ENCODE measurements around the gene BACH2.
"Not testable (repeated sequence)": the region's sequence is repeated elsewhere in the genome, so short reads cannot be mapped to it uniquely, and the experiment has no call there.

The BACH2 gene

GRCh38 chr6:90296341-90297114, at the start of gene BACH2:
BACH2 (minus strand) TSS chr6:90296843; CDS start chr6:90008844, 287,999 bp downstream.
- DNase-seq (ENCODE audit: low read depth in 2 of 2): peak; percentile 90 to 92

- no peak for DNase-seq (ENCODE audit: low read depth in 2 of 2)
Measured at GRCh38 chr6:90343576-90343975, 46.9 kb upstream of the BACH2 start.

- no peak for DNase-seq (ENCODE audit: low read depth in 2 of 2)
Measured at GRCh38 chr6:90338409-90338808, 41.8 kb upstream of the BACH2 start.

GRCh38 chr6:90336388-90336947, 39.8 kb upstream of the BACH2 start:
- no peak for DNase-seq (ENCODE audit: low read depth in 2 of 2)

- DNase-seq (ENCODE audit: low read depth in 2 of 2): no peak
Measured at GRCh38 chr6:90333928-90334327, 37.3 kb upstream of the BACH2 start.

- not testable (repeated sequence) for DNase-seq (ENCODE audit: low read depth in 2 of 2)
Measured at GRCh38 chr6:90332978-90333543, 36.4 kb upstream of the BACH2 start.

- no peak for DNase-seq (ENCODE audit: low read depth in 2 of 2)
Measured at GRCh38 chr6:90329386-90330077, 32.9 kb upstream of the BACH2 start.

GRCh38 chr6:90328004-90328403, 31.4 kb upstream of the BACH2 start:
- DNase-seq (ENCODE audit: low read depth in 2 of 2): no peak

GRCh38 chr6:90326404-90327057, 29.9 kb upstream of the BACH2 start:
- DNase-seq (ENCODE audit: low read depth in 2 of 2): no peak

- DNase-seq (ENCODE audit: low read depth in 2 of 2): no peak
Measured at GRCh38 chr6:90323706-90324105, 27.1 kb upstream of the BACH2 start.

- DNase-seq (ENCODE audit: low read depth in 2 of 2): no peak
Measured at GRCh38 chr6:90322976-90323474, 26.4 kb upstream of the BACH2 start.

- DNase-seq (ENCODE audit: low read depth in 2 of 2): no peak
Measured at GRCh38 chr6:90319979-90320685, 23.5 kb upstream of the BACH2 start.

- no peak for DNase-seq (ENCODE audit: low read depth in 2 of 2)
Measured at GRCh38 chr6:90319044-90319443, 22.4 kb upstream of the BACH2 start.

GRCh38 chr6:90315986-90316385, 19.3 kb upstream of the BACH2 start:
- no peak for DNase-seq (ENCODE audit: low read depth in 2 of 2)

- no peak for DNase-seq (ENCODE audit: low read depth in 2 of 2)
Measured at GRCh38 chr6:90315354-90315950, 18.8 kb upstream of the BACH2 start.

- no peak for DNase-seq (ENCODE audit: low read depth in 2 of 2)
Measured at GRCh38 chr6:90314514-90314913, 17.9 kb upstream of the BACH2 start.

- DNase-seq (ENCODE audit: low read depth in 2 of 2): no peak
Measured at GRCh38 chr6:90311569-90311968, 14.9 kb upstream of the BACH2 start.

GRCh38 chr6:90305800-90306448, 9.3 kb upstream of the BACH2 start:
- DNase-seq (ENCODE audit: low read depth in 2 of 2): no peak

GRCh38 chr6:90304308-90304707, 7.7 kb upstream of the BACH2 start:
- DNase-seq (ENCODE audit: low read depth in 2 of 2): no peak

GRCh38 chr6:90303039-90303438, 6.4 kb upstream of the BACH2 start:
- no peak for DNase-seq (ENCODE audit: low read depth in 2 of 2)
